BLaER1 treated with 17β-estradiol and CSF1 and Interleukin-3, amounts not matched to agents 10 nM and 100 nM (cell line): Measurements from ENCODE around the gene KRT37.
"Not testable (repeated sequence)": the region's sequence is repeated elsewhere in the genome, so short reads cannot be mapped to it uniquely, and the experiment has no call there.

Source experiments
- H3K27ac ChIP-seq, 11 experiments: shearing (Covaris generic); formaldehyde crosslinking; 2 replicates each; pipeline ENCODE4 v1.8.1; 2022
- H3K27me3 ChIP-seq, 11 experiments: shearing (Covaris generic); formaldehyde crosslinking; 2 replicates each; pipeline ENCODE4 v1.8.1; 2022
- H3K36me3 ChIP-seq, 11 experiments: shearing (Covaris generic); formaldehyde crosslinking; 2 replicates each; pipeline ENCODE4 v1.8.1; 2022
- H3K4me1 ChIP-seq, 10 experiments: shearing (Covaris generic); formaldehyde crosslinking; 2 replicates each; pipeline ENCODE4 v1.8.1; 2022
- H3K4me2 ChIP-seq, 11 experiments: shearing (Covaris generic); formaldehyde crosslinking; 2 replicates each; pipeline ENCODE4 v1.8.1; 2022
- H3K4me3 ChIP-seq, 10 experiments: shearing (Covaris generic); formaldehyde crosslinking; 2 replicates each; pipeline ENCODE4 v1.8.1; 2022
- H3K9ac ChIP-seq, 11 experiments: shearing (Covaris generic); formaldehyde crosslinking; 2 replicates each; pipeline ENCODE4 v1.8.1; 2022
- H3K9me3 ChIP-seq, 11 experiments: shearing (Covaris generic); formaldehyde crosslinking; replicated peaks in 1 of 11; 2 replicates each; pipeline ENCODE4 v1.8.1; 2022
- H4K20me1 ChIP-seq, 11 experiments: shearing (Covaris generic); formaldehyde crosslinking; 2 replicates each; pipeline ENCODE4 v1.8.1; 2022
- Cebpa-rat ChIP-seq, 11 experiments: shearing (Covaris generic); IDR thresholded peaks; 2 replicates each; pipeline ENCODE4 v1.8.1; 2022

The KRT37 gene

DNA sequence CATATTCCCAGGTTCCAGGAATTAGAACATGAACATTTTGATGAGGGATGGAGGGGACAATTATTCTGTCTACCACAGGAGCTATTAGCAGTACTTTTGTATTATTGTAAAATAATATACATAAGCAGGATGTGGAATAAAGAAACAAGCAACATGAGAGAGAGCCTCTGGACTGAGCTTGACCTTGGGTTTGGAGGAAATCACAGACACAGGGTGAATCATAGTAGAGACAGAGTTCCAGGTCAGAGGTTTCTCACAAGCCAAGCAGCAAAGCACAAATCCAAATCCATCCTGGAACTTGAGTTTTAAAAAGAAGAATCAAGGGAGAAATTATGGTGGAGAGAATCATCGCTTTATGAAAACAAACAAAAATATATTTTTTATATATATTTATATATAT is 32.1 kb downstream of the KRT37 start:
- peaks cover 0 to 12% (median 0%) of the 10 kb centered on the region in 10 experiments; a peak in 7 of 20 replicates for H3K4me1 ChIP-seq
- no peaks in the 10 kb centered on the region for H4K20me1 ChIP-seq
- no peak overlapping the region for H3K4me2 ChIP-seq
- no peaks in the 10 kb centered on the region for H3K27me3 ChIP-seq
- H3K27ac ChIP-seq: no peak overlapping the region
- H3K36me3 ChIP-seq: no peaks in the 10 kb centered on the region
- no peak overlapping the region for H3K4me3 ChIP-seq
- H3K9me3 ChIP-seq: peaks cover 5 to 9% (median 7%) of the 10 kb centered on the region in 11 experiments
- H3K9ac ChIP-seq: no peak overlapping the region
- TF ChIP-seq Cebpa-rat (IDR thresholded peaks at IDR 0.05): no peak

DNA sequence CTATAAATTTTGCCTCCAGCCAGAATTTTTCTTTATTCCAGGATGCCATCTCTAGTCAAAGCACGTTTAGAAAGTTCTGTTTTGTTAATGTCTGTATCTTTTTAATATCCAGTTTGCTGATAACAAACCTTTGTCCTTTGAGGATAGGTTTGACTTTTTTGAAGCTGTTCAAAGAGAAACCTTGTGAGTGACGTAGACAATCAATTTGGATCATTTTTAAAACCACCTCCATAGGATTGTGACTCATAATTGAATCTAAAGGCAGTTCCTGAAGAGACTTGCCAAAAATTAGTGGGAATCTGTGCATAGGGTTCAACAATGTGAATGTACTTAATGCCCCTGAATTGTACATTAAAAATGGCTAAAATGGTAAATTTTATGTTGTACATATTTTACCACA is 32.9 kb downstream of the KRT37 start:
- Histone ChIP-seq H3K4me2 (no peak overlapping the region), H4K20me1 (no peaks in the 10 kb centered on the region), H3K27me3 (no peaks in the 10 kb centered on the region), H3K4me3 (no peak overlapping the region), H3K4me1 (peaks cover 0 to 4% (median 0%) of the 10 kb centered on the region in 10 experiments; a peak in 6 of 20 replicates), H3K27ac (no peak overlapping the region), H3K36me3 (no peaks in the 10 kb centered on the region), H3K9me3 (peaks cover 12 to 16% (median 14%) of the 10 kb centered on the region in 11 experiments), H3K9ac (no peak overlapping the region)
- TF ChIP-seq Cebpa-rat (IDR thresholded peaks at IDR 0.05): no peak

GRCh38 chr17:41390411-41390938 is 33.9 kb downstream of the KRT37 start:
- Histone ChIP-seq H3K9me3 (peaks cover 18 to 25% (median 20%) of the 10 kb centered on the region in 11 experiments), H3K9ac (no peak overlapping the region), H3K27me3 (no peaks in the 10 kb centered on the region), H3K4me2 (no peak overlapping the region), H4K20me1 (no peaks in the 10 kb centered on the region), H3K36me3 (no peaks in the 10 kb centered on the region), H3K4me3 (no peak overlapping the region), H3K27ac (no peak overlapping the region), H3K4me1 (no peaks in the 10 kb centered on the region)
- no peak for TF ChIP-seq Cebpa-rat (IDR thresholded peaks at IDR 0.05)

GRCh38 chr17:41387670-41388069 is 36.7 kb downstream of the KRT37 start:
- no peak overlapping the region for H3K4me3 ChIP-seq
- H3K4me1 ChIP-seq: no peaks in the 10 kb centered on the region
- H3K4me2 ChIP-seq: no peak overlapping the region
- no peaks in the 10 kb centered on the region for H4K20me1 ChIP-seq
- no peaks in the 10 kb centered on the region for H3K27me3 ChIP-seq
- TF ChIP-seq Cebpa-rat (IDR thresholded peaks at IDR 0.05): no peak
- H3K9me3 ChIP-seq: peaks cover 18 to 25% (median 20%) of the 10 kb centered on the region in 11 experiments
- H3K9ac ChIP-seq: no peak overlapping the region
- H3K36me3 ChIP-seq: no peaks in the 10 kb centered on the region
- H3K27ac ChIP-seq: no peak overlapping the region

- Histone ChIP-seq H3K27me3 (no peaks in the 10 kb centered on the region), H3K9me3 (peaks cover 18 to 25% (median 20%) of the 10 kb centered on the region in 11 experiments), H3K4me2 (no peak overlapping the region), H3K4me3 (no peak overlapping the region), H3K36me3 (no peaks in the 10 kb centered on the region), H4K20me1 (no peaks in the 10 kb centered on the region), H3K4me1 (peaks cover 0 to 4% (median 0%) of the 10 kb centered on the region in 10 experiments; a peak in 1 of 20 replicates), H3K27ac (no peak overlapping the region), H3K9ac (no peak overlapping the region)
- no peak for TF ChIP-seq Cebpa-rat (IDR thresholded peaks at IDR 0.05)
These were observed 38.2 kb downstream of the KRT37 start for GRCh38 chr17:41386227-41386626.

DNA sequence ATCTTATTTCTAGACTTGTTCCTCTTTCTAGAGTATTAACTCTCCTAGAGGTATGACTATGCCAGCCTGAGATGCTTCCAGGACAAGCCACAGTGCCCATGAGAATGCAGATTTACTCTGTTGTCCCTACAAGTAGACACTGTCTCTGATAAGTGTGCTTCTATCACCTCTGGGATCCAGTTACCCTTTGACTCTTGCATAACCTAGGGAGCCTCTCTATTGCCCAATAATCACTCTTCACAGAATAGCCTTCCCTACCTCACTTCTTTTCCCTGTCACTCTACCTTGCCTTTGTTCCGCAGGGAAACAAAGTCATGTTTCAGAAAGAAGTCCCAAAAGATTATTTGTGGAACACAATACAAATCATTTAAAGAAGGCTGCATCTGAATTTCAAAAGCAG is 40.7 kb downstream of the KRT37 start:
- Histone ChIP-seq H3K36me3 (no peaks in the 10 kb centered on the region), H3K27ac (no peak overlapping the region), H3K4me3 (no peak overlapping the region), H3K27me3 (no peaks in the 10 kb centered on the region), H3K9me3 (peaks cover 18 to 26% (median 21%) of the 10 kb centered on the region in 11 experiments), H3K9ac (no peak overlapping the region), H3K4me1 (peaks cover 0 to 6% (median 0%) of the 10 kb centered on the region in 10 experiments; a peak in 1 of 20 replicates), H4K20me1 (no peaks in the 10 kb centered on the region), H3K4me2 (no peak overlapping the region)
- no peak for TF ChIP-seq Cebpa-rat (IDR thresholded peaks at IDR 0.05)

GRCh38 chr17:41382394-41382793 is 42.0 kb downstream of the KRT37 start:
- Histone ChIP-seq H3K9ac (no peak overlapping the region), H3K36me3 (no peaks in the 10 kb centered on the region), H4K20me1 (no peaks in the 10 kb centered on the region), H3K27me3 (no peaks in the 10 kb centered on the region), H3K4me1 (peaks cover 0 to 6% (median 0%) of the 10 kb centered on the region in 10 experiments; a peak in 4 of 20 replicates), H3K9me3 (peaks cover 13 to 21% (median 15%) of the 10 kb centered on the region in 11 experiments), H3K27ac (no peak overlapping the region), H3K4me3 (no peak overlapping the region), H3K4me2 (no peak overlapping the region)
- no peak for TF ChIP-seq Cebpa-rat (IDR thresholded peaks at IDR 0.05)

DNA sequence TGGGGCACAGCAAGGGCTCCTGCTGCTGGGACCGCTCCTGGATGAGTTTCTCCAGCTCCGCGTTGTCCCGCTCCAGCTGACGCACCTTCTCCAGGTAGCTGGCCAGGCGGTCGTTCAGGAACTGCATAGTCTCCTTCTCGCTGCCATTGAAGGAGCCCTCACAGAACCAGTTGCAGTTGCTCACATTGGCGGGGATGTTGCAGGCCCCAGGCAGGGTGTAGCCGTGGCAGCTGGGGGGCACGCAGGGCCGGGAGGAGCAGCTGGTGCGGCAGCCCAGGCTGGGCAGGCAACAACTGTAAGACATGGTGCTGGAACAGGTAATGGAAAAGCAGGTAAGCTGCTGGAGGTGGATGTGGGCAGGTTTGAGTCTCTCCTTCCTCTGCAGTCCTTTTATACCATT is 42.4 kb downstream of the KRT37 start, which contains the start of gene KRT34:
KRT34 (minus strand) TSS at position 364 of the 400 bp plus-strand sequence; CDS start at position 304, 60 bp downstream.
- H3K4me2 ChIP-seq: peak within 1 kb of the TSS in 1 of 11 experiments; percentile 34; a peak in 1 of 22 replicates
- H4K20me1 ChIP-seq, H3K27ac ChIP-seq, H3K36me3 ChIP-seq, H3K4me3 ChIP-seq, H3K27me3 ChIP-seq, H3K9ac ChIP-seq, H3K4me1 ChIP-seq: not testable (repeated sequence)
- peaks cover 9 to 16% (median 10%) of the 10 kb centered on the region in 11 experiments for H3K9me3 ChIP-seq

GRCh38 chr17:41380091-41380490 is 44.3 kb downstream of the KRT37 start:
- H4K20me1 ChIP-seq, H3K4me1 ChIP-seq, H3K36me3 ChIP-seq, H3K4me2 ChIP-seq, H3K27me3 ChIP-seq, H3K4me3 ChIP-seq, H3K9ac ChIP-seq, H3K27ac ChIP-seq, H3K9me3 ChIP-seq: not testable (repeated sequence)

- Histone ChIP-seq H3K36me3 (no peaks in the 10 kb centered on the region), H3K9me3 (peaks cover 0 to 6% (median 0%) of the 10 kb centered on the region in 11 experiments; a peak in 2 of 22 replicates), H3K9ac (no peak overlapping the region), H4K20me1 (no peaks in the 10 kb centered on the region), H3K4me3 (no peak overlapping the region), H3K27ac (no peak overlapping the region), H3K4me1 (peaks cover 0 to 6% (median 0%) of the 10 kb centered on the region in 10 experiments; a peak in 4 of 20 replicates), H3K4me2 (peak overlapping the region in 3 of 11 experiments; percentile 1 to 15 (median 3); a peak in 1 of 22 replicates), H3K27me3 (no peaks in the 10 kb centered on the region)
- TF ChIP-seq Cebpa-rat (IDR thresholded peaks at IDR 0.05): no peak
These were observed 46.8 kb downstream of the KRT37 start for GRCh38 chr17:41377546-41377945.
